H1 (cell line): ENCODE data around the gene WDR11. TPM values are rescaled to one million over a fixed set of nuclear protein-coding genes. Genes with fewer than 3 reads are reported as not detected.

Source experiments
- CTCF ChIA-PET: fragments of 300-600 bp; sonication (Branson Sonifier 250); formaldehyde crosslinking; loops from one replicate; lab custom pipeline; 2021; ENCODE audit not compliant: partially characterized antibody; lab: Charles Lee
- POLR2A ChIA-PET: fragments of 300-600 bp; sonication (Branson Sonifier 250); formaldehyde crosslinking; loops from one replicate; lab custom pipeline; 2021; ENCODE audit warnings: inconsistent platforms; ENCODE audit not compliant: partially characterized antibody; lab: Charles Lee
- DNase-seq, 2 experiments: peaks; one replicate each; pipeline versions ENCODE4 v3.0.0 to v3.0.0-alpha.2; 2010 to 2022; ENCODE audit warnings: low spot score in 2 of 2, low read depth in 1 of 2, mixed read lengths in 1 of 2
- FAIRE-seq: peaks from 2 replicates; lab custom pipeline; 2011; peaks lifted over from hg19 to GRCh38; lab: Jason Lieb, UNC
- H2AFZ ChIP-seq: 2 replicates; pipeline ENCODE4 v1.8.1; 2012; ENCODE audit warnings: low read length, inconsistent platforms
- H2AK5ac ChIP-seq: 2 replicates; pipeline ENCODE4 v1.6.1; 2013; ENCODE audit warnings: low read depth, low read length
- H2BK120ac ChIP-seq: replicated peaks from 2 replicates; pipeline ENCODE3; 2013; ENCODE audit warnings: low read depth, low read length, inconsistent platforms
- H2BK12ac ChIP-seq: 2 replicates; pipeline ENCODE4 v1.6.1; 2013; ENCODE audit warnings: low read depth, low read length
- H2BK15ac ChIP-seq: 2 replicates; pipeline ENCODE4 v1.6.1; 2013; ENCODE audit warnings: low read length
- H2BK20ac ChIP-seq: 2 replicates; pipeline ENCODE4 v1.6.1; 2013; ENCODE audit warnings: low read length
- H2BK5ac ChIP-seq: 2 replicates; pipeline ENCODE4 v1.6.1; 2013; ENCODE audit warnings: low read depth, low read length
- H3K14ac ChIP-seq: 2 replicates; pipeline ENCODE4 v1.6.1; 2013; ENCODE audit warnings: inconsistent platforms; ENCODE audit not compliant: insufficient read length
- H3K18ac ChIP-seq: 2 replicates; pipeline ENCODE4 v1.6.1; 2013; ENCODE audit warnings: low read length; ENCODE audit errors: extremely low read depth
- H3K23ac ChIP-seq: 2 replicates; pipeline ENCODE4 v1.6.1; 2013; ENCODE audit warnings: inconsistent platforms; ENCODE audit not compliant: insufficient read length
- H3K23me2 ChIP-seq: 2 replicates; pipeline ENCODE4 v1.6.1; 2013; ENCODE audit warnings: low read depth, low read length
- H3K27ac ChIP-seq: 2 replicates; pipeline ENCODE4 v1.6.1; 2011; ENCODE audit warnings: low read depth, low read length, inconsistent platforms
- H3K27me3 ChIP-seq, 4 experiments: replicated peaks in 1 of 4; 1 replicate in 1 of 4; 2 replicates in 3 of 4; pipeline versions ENCODE4 v1.6.1 to v1.8.1; 2011 to 2013; ENCODE audit warnings: low read length in 3 of 4, mild to moderate bottlenecking in 3 of 4, inconsistent platforms in 2 of 4, mixed read lengths in 2 of 4, moderate library complexity in 1 of 4; ENCODE audit not compliant: control insufficient read depth in 3 of 4, insufficient read depth in 3 of 4; ENCODE audit errors: extremely low read depth in 1 of 4
- H3K36me3 ChIP-seq, 4 experiments: 2 replicates each; pipeline versions ENCODE4 v1.6.1 to v1.8.1; 2011 to 2013; ENCODE audit warnings: mild to moderate bottlenecking in 4 of 4, low read length in 3 of 4, moderate library complexity in 2 of 4, control low read depth in 1 of 4, inconsistent platforms in 1 of 4; ENCODE audit not compliant: insufficient read depth in 4 of 4, control insufficient read depth in 2 of 4
- H3K4ac ChIP-seq: replicated peaks from 2 replicates; pipeline ENCODE3; 2013; ENCODE audit warnings: low read length, low read depth, mixed read lengths, inconsistent platforms; ENCODE audit not compliant: insufficient read length
- H3K4me1 ChIP-seq, 4 experiments: replicated peaks in 1 of 4; 1 replicate in 1 of 4; 2 replicates in 3 of 4; pipeline versions ENCODE4 v1.6.1 to v1.8.1; 2011 to 2013; ENCODE audit warnings: low read length in 3 of 4, inconsistent platforms in 2 of 4, mixed read lengths in 1 of 4; ENCODE audit not compliant: insufficient read depth in 4 of 4, control insufficient read depth in 3 of 4
- H3K4me2 ChIP-seq, 2 experiments: 2 replicates each; pipeline versions ENCODE4 v1.6.1 to v1.8.1; 2011 to 2013; ENCODE audit warnings: low read depth in 2 of 2, low read length in 2 of 2, control low read depth in 1 of 2, inconsistent platforms in 1 of 2, mild to moderate bottlenecking in 1 of 2; ENCODE audit not compliant: insufficient read depth in 1 of 2
- H3K4me3 ChIP-seq, 4 experiments: fragments of 200-600, 300-600 bp in 1 of 4; sonication (generic), shearing (Covaris generic), sonication (Bioruptor Twin) in 1 of 4; 2 replicates each; pipeline versions ENCODE4 v1.5.1 to v1.8.1; 2011 to 2016; ENCODE audit warnings: low read length in 4 of 4, low read depth in 3 of 4, control low read depth in 2 of 4, inconsistent platforms in 2 of 4, mild to moderate bottlenecking in 2 of 4, mixed read lengths in 1 of 4, moderate library complexity in 1 of 4; ENCODE audit not compliant: insufficient read depth in 2 of 4; ENCODE audit errors: extremely low read depth in 1 of 4
- H3K56ac ChIP-seq: replicated peaks from 2 replicates; pipeline ENCODE3; 2013; ENCODE audit warnings: low read depth, mild to moderate bottlenecking, mixed read lengths, low read length, inconsistent platforms; ENCODE audit not compliant: insufficient read length
- H3K79me1 ChIP-seq: 2 replicates; pipeline ENCODE4 v1.6.1; 2013; ENCODE audit warnings: low read depth, low read length, control low read depth
- H3K79me2 ChIP-seq, 2 experiments: 2 replicates each; pipeline versions ENCODE4 v1.6.1 to v1.8.1; 2012 to 2013; ENCODE audit warnings: low read length in 2 of 2, mild to moderate bottlenecking in 2 of 2, inconsistent platforms in 1 of 2; ENCODE audit not compliant: insufficient read depth in 2 of 2, control insufficient read depth in 1 of 2
- H3K9ac ChIP-seq, 4 experiments: replicated peaks in 1 of 4; 1 replicate in 1 of 4; 2 replicates in 3 of 4; pipeline versions ENCODE4 v1.6.1 to v1.8.1; 2011 to 2013; ENCODE audit warnings: low read depth in 3 of 4, low read length in 3 of 4, control low read depth in 2 of 4, mild to moderate bottlenecking in 2 of 4, moderate library complexity in 2 of 4, inconsistent platforms in 1 of 4; ENCODE audit errors: extremely low read depth in 1 of 4
- H3K9me3 ChIP-seq, 2 experiments: 2 replicates each; pipeline versions ENCODE4 v1.6.1 to v1.8.1; 2012 to 2013; ENCODE audit warnings: mild to moderate bottlenecking in 2 of 2, moderate library complexity in 2 of 2, control low read depth in 1 of 2, inconsistent platforms in 1 of 2, low read depth in 1 of 2, low read length in 1 of 2, mixed read lengths in 1 of 2; ENCODE audit not compliant: insufficient read depth in 2 of 2
- H4K20me1 ChIP-seq, 2 experiments: replicated peaks in 1 of 2; 2 replicates each; pipeline versions ENCODE3 to v1.8.1; 2011 to 2013; ENCODE audit warnings: inconsistent platforms in 2 of 2, low read length in 2 of 2, mild to moderate bottlenecking in 1 of 2; ENCODE audit not compliant: insufficient read depth in 2 of 2, control insufficient read depth in 1 of 2
- H4K5ac ChIP-seq: 2 replicates; pipeline ENCODE4 v1.6.1; 2013; ENCODE audit warnings: low read length, low read depth, mixed read lengths, inconsistent platforms; ENCODE audit not compliant: insufficient read length
- H4K8ac ChIP-seq: 2 replicates; pipeline ENCODE4 v1.8.0; 2013; ENCODE audit warnings: mild to moderate bottlenecking, moderate library complexity, low read length, inconsistent platforms; ENCODE audit not compliant: insufficient read depth; ENCODE audit errors: extremely low read depth
- H4K91ac ChIP-seq: replicated peaks from 2 replicates; pipeline ENCODE3; 2013; ENCODE audit warnings: low read length, mixed read lengths, inconsistent platforms; ENCODE audit not compliant: insufficient read length
- BACH1 ChIP-seq: IDR thresholded peaks from 2 replicates; pipeline ENCODE4 v1.6.1; 2012; ENCODE audit warnings: low read length, improper control_type of control experiment
- CHD1 ChIP-seq: IDR thresholded peaks from 2 replicates; pipeline ENCODE4 v1.6.1; 2012; ENCODE audit warnings: low read depth, low read length, improper control_type of control experiment
- CTBP2 ChIP-seq: IDR thresholded peaks from 2 replicates; pipeline ENCODE4 v1.7.0; 2011; ENCODE audit warnings: borderline replicate concordance, mild to moderate bottlenecking, moderate library complexity, mixed read lengths, low read length; ENCODE audit not compliant: insufficient read depth, insufficient read length
- GABPA ChIP-seq: IDR thresholded peaks from 2 replicates; pipeline ENCODE4 v1.6.1; 2011; ENCODE audit warnings: mild to moderate bottlenecking, low read length, moderate library complexity, borderline replicate concordance; ENCODE audit not compliant: insufficient read depth
- HDAC6 ChIP-seq: IDR thresholded peaks from one replicate; pipeline ENCODE4 v1.7.1; 2012; ENCODE audit warnings: low read depth, mild to moderate bottlenecking, inconsistent platforms, low read length, moderate library complexity
- KDM1A ChIP-seq: fragments of 200-600, 300-600 bp; sonication (generic); IDR thresholded peaks from 2 replicates; pipeline ENCODE4 v1.7.1; 2016; ENCODE audit warnings: mild to moderate bottlenecking, low read length, borderline replicate concordance
- POLR2A ChIP-seq, 2 experiments: IDR thresholded peaks; 1 replicate in 1 of 2; 2 replicates in 1 of 2; pipeline ENCODE4 v1.6.1; 2011; ENCODE audit warnings: low read depth in 2 of 2, low read length in 2 of 2, mild to moderate bottlenecking in 2 of 2; ENCODE audit errors: control extremely low read depth in 1 of 2
- TAF1 ChIP-seq: IDR thresholded peaks from 2 replicates; pipeline ENCODE4 v1.6.1; 2011; ENCODE audit warnings: mild to moderate bottlenecking, low read depth, low read length
- WGBS, 2 experiments: shearing (Covaris generic) in 1 of 2; methylation state at CpG; one replicate each; pipeline versions ENCODE4 v1.1.6 to v1.1.7; 2013 to 2015; ENCODE audit warnings: low lambda C conversion rate in 2 of 2, mixed read lengths in 2 of 2, inconsistent platforms in 1 of 2, low coverage in 1 of 2, missing lambda C conversion rate in 1 of 2; ENCODE audit not compliant: insufficient replicate concordance in 2 of 2, insufficient coverage in 1 of 2, insufficient read length in 1 of 2; ENCODE audit errors: extremely low coverage in 1 of 2, missing lambda C conversion rate in 1 of 2; 5-methylcytosine and 5-hydroxymethylcytosine counted together
- polyA plus RNA-seq, 7 experiments: library from polyadenylated mRNA; depleted of rRNA in 3 of 7; stranded (reverse) in 5 of 7; unstranded in 2 of 7; fragments of >200 nt in 5 of 7; fragments of 200-250 nt in 2 of 7; gene quantifications; 1 replicate in 5 of 7; 2 replicates in 1 of 7; 4 replicates in 1 of 7; pipeline versions ENCODE4 v1.2.1 to v1.2.3, GENCODE V29; 2011 to 2013; ENCODE audit warnings: missing spikeins in 2 of 7, mixed read lengths in 2 of 7
- total RNA-seq: library from RNA; stranded (reverse); fragmentation: NEBNext Ultra II Directional; extraction: Animal tissue kit (Norgen Biotek cat#: 25700); gene quantifications from 2 replicates; pipeline ENCODE4 v1.2.1, GENCODE V29; 2021

WDR11 gene
- total and polyA plus RNA-seq, 2 of the 8 experiments (the other 6 are each of a cell fraction or from before 2014, with no cell fraction given) = 39.7 to 41.9 TPM

DNA sequence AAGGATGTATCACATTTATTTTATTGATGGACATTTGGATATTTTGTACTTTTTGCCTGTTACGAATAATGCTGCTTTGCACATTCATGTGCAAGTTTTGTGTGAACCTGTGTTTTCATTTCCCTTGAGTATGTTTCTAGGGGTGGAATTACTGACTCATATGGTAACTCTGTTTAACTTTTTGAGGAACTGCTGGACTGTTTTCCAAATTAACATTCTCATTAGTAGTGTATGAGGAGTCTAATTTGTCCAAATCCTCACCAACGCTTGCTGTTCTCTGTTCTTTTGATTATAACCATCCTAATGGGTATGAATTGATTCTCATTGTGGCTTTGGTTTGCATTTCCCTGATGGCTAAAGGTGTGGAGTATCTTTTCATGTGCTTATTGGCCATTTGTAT lies 3.2 kb downstream of the WDR11 start:
- Histone ChIP-seq H3K4ac (no peak overlapping the region), H3K56ac (no peak overlapping the region), H2AK5ac (no peak overlapping the region), H2BK20ac (no peak overlapping the region), H4K20me1 (no peaks in the 10 kb centered on the region), H3K4me2 (no peak overlapping the region), H3K27me3 (no peaks in the 10 kb centered on the region), H2AFZ (no peak overlapping the region), H3K23me2 (peaks cover 2% of the 10 kb centered on the region), H3K9ac (no peak overlapping the region), H3K36me3 (peaks cover 0 to 17% (median 6%) of the 10 kb centered on the region in 4 experiments; a peak in 5 of 8 replicates), H3K23ac (no peak overlapping the region), H2BK12ac (no peak overlapping the region), H3K9me3 (peaks cover 2 to 4% of the 10 kb centered on the region in 2 experiments; a peak in 1 of 4 replicates), H4K8ac (no peak overlapping the region), H4K91ac (no peak overlapping the region), H3K79me1 (no peaks in the 10 kb centered on the region), H3K4me1 (peaks cover 0 to 3% (median 0%) of the 10 kb centered on the region in 4 experiments; a peak in 1 of 7 replicates), H2BK5ac (no peak overlapping the region), H2BK120ac (no peak overlapping the region), H3K18ac (no peak overlapping the region), H3K4me3 (no peak overlapping the region), H3K14ac (no peak overlapping the region), H3K79me2 (peaks cover 0 to 44% of the 10 kb centered on the region in 2 experiments; a peak in 3 of 4 replicates), H2BK15ac (no peak overlapping the region), H4K5ac (no peak overlapping the region), H3K27ac (no peak overlapping the region)
- FAIRE-seq (no peak), DNase-seq (no peak)
- CTCF ChIA-PET = no interaction called here
- WGBS, 2 experiments = 95% methylated on average over 2 of the region's 2 CpGs; no CpG with 5 or more reads in 1 of the 2 experiments
- POLR2A ChIA-PET = no interaction called here
- TF ChIP-seq TAF1 (no peak), CHD1 (no peak), BACH1 (no peak), GABPA (no peak), KDM1A (no peak), HDAC6 (no peak), POLR2A (IDR thresholded peaks at IDR 0.05; ENCODE audit: control extremely low read depth in 1 of 2, low read depth in 2 of 2, low read length in 2 of 2) (no peak), CTBP2 (no peak)
